Measurements from ENCODE around the gene KIAA0586. TPM values are rescaled to one million over a fixed set of nuclear protein-coding genes. Genes with fewer than 3 reads are reported as not detected.

The KIAA0586 gene
- total and polyA plus RNA-seq, 2 of the 13 experiments (the other 11 are each of a cell fraction or from before 2014, with no cell fraction given), result 12.6 to 25.2 TPM

- ATAC-seq (no peak), DNase-seq (ENCODE audit: low spot score) (no peak), FAIRE-seq (no peak)
- Histone ChIP-seq H3K9ac (ENCODE audit: insufficient read depth, low read depth, low read length) (no peak overlapping the region), H3K4me2 (ENCODE audit: low read depth, low read length) (no peak overlapping the region), H3K27ac (ENCODE audit: extremely low read length, insufficient read depth, low read length) (no peak overlapping the region), H3K27me3 (ENCODE audit: control insufficient read depth in 1 of 2, insufficient read depth in 2 of 2, low read length in 2 of 2) (no peaks in the 10 kb centered on the region), H3K79me2 (ENCODE audit: insufficient read depth, low read length) (no peaks in the 10 kb centered on the region), H3K9me3 (ENCODE audit: low read length) (no peaks in the 10 kb centered on the region), H3K4me1 (ENCODE audit: insufficient read depth, low read length) (no peaks in the 10 kb centered on the region), H3K4me3 (replicated peaks in 1 of 3; ENCODE audit: insufficient read depth in 1 of 3, low read depth in 2 of 3, low read length in 3 of 3) (no peak overlapping the region), H3K36me3 (replicated peaks in 1 of 2; ENCODE audit: control insufficient read depth in 1 of 2, insufficient read depth in 2 of 2, low read length in 2 of 2) (no peaks in the 10 kb centered on the region), H4K20me1 (ENCODE audit: insufficient read depth, low read length) (no peaks in the 10 kb centered on the region), H2AFZ (ENCODE audit: low read length) (no peak overlapping the region)
- intact Hi-C loops (cut with micrococcal nuclease; ENCODE audit: unreplicated experiment) (no loop called here), in situ Hi-C loops (cut with HindIII; ENCODE audit: extremely low pct_ligation_motif_present, low pct_unique_long_range_greater_than_20kb) (no loop called here)
- CTCF ChIA-PET (ENCODE audit: low intra/inter-chr PET ratio, low total read pairs), result no interaction called here
- 22% methylated on average over 4 of the region's 4 CpGs for WGBS (ENCODE audit: low lambda C conversion rate)
- POLR2A ChIA-PET, result no interaction called here
- no TSS peak for BruUV-seq (replicated peaks)
- TF ChIP-seq ZFP41 (CRISPR knock-in tag; IDR thresholded peaks at IDR 0.05; ENCODE audit: borderline replicate concordance) (no peak), FOXK2 (IDR thresholded peaks at IDR 0.05) (no peak), NFIC (IDR thresholded peaks at IDR 0.05; ENCODE audit: low read length) (no peak), NONO (IDR thresholded peaks at IDR 0.05) (no peak), NONO (CRISPR knock-in tag; conservative IDR thresholded peaks at IDR 0.05) (no peak), SNRNP70 (IDR thresholded peaks at IDR 0.05; ENCODE audit: low read depth, low read length) (no peak), SOX6 (IDR thresholded peaks at IDR 0.05) (no peak), SOX6 (CRISPR knock-in tag; IDR thresholded peaks at IDR 0.05) (no peak), ZNF274 (CRISPR knock-in tag; IDR thresholded peaks at IDR 0.05) (no peak), ZSCAN29 (CRISPR knock-in tag; conservative IDR thresholded peaks at IDR 0.05) (no peak), ZSCAN31 (CRISPR knock-in tag; IDR thresholded peaks at IDR 0.05; ENCODE audit: low read depth) (no peak), PTBP1 (IDR thresholded peaks at IDR 0.05; ENCODE audit: low read depth, low read length, poor library complexity, severe bottlenecking) (no peak), TRAFD1 (CRISPR knock-in tag; IDR thresholded peaks at IDR 0.05; ENCODE audit: borderline replicate concordance) (no peak), NCOA1 (CRISPR knock-in tag; IDR thresholded peaks at IDR 0.05) (no peak), NPAS2 (CRISPR knock-in tag; IDR thresholded peaks at IDR 0.05; ENCODE audit: borderline replicate concordance) (no peak), MZF1 (CRISPR knock-in tag; IDR thresholded peaks at IDR 0.05; ENCODE audit: borderline replicate concordance) (no peak), ZBTB14 (CRISPR knock-in tag; IDR thresholded peaks at IDR 0.05) (no peak), PLRG1 (conservative IDR thresholded peaks at IDR 0.05) (no peak), ZEB1 (IDR thresholded peaks at IDR 0.05; ENCODE audit: insufficient replicate concordance, low read depth) (no peak), PAXIP1 (CRISPR knock-in tag; conservative IDR thresholded peaks at IDR 0.05) (no peak)
Observed at GRCh38 chr14:58598028-58598803, 170.7 kb downstream of the KIAA0586 start.

Measured in HepG2 (cell line).